Retinal pigment epithelial cell (primary cell): Measurements from ENCODE around the gene FAM204A.

Source experiments
- DNase-seq: peaks from one replicate; pipeline ENCODE4 v3.0.0-alpha.2; 2010; ENCODE audit warnings: low read depth
- H3K4me3 ChIP-seq: 2 replicates; pipeline ENCODE4 v1.5.1; 2011; ENCODE audit warnings: mild to moderate bottlenecking, low read length, control low read depth, moderate library complexity
- CTCF ChIP-seq: conservative IDR thresholded peaks from 2 replicates; pipeline ENCODE4 v1.5.1; 2011; ENCODE audit warnings: low read depth, low read length, control low read depth, inconsistent platforms

The FAM204A gene

GRCh38 chr10:118290471-118290995 is 51.6 kb downstream of the FAM204A start:
- H3K4me3 ChIP-seq: no peak overlapping the region
- DNase-seq: no peak
- no peak for TF ChIP-seq CTCF

- H3K4me3 ChIP-seq: no peak overlapping the region
- DNase-seq: no peak
- TF ChIP-seq CTCF: no peak
Measured at GRCh38 chr10:118287076-118287806, 54.9 kb downstream of the FAM204A start.

- no peak overlapping the region for H3K4me3 ChIP-seq
- TF ChIP-seq CTCF: no peak
- DNase-seq: no peak
Measured at GRCh38 chr10:118286051-118286838, 55.9 kb downstream of the FAM204A start.

- no peak for TF ChIP-seq CTCF
- DNase-seq: no peak
Measured at GRCh38 chr10:118282670-118283069, 59.5 kb downstream of the FAM204A start.

GRCh38 chr10:118278649-118279048 is 63.5 kb downstream of the FAM204A start:
- DNase-seq: no peak
- no peak for TF ChIP-seq CTCF
- no peak overlapping the region for H3K4me3 ChIP-seq

More at GRCh38 chr10:118282670-118283069, 59.5 kb downstream of the FAM204A start:
- no peak overlapping the region for H3K4me3 ChIP-seq

GRCh38 chr10:118277871-118278270 is 64.3 kb downstream of the FAM204A start:
- no peak overlapping the region for H3K4me3 ChIP-seq
- TF ChIP-seq CTCF: no peak
- no peak for DNase-seq
